IPS DF 4.7 (cell line): ENCODE results near the gene PDLIM7.
"Not testable (repeated sequence)": the region's sequence is repeated elsewhere in the genome, so short reads cannot be mapped to it uniquely, and the experiment has no call there.

Source experiments
- DNase-seq: peaks from one replicate; pipeline ENCODE4 v3.0.0-alpha.2; 2013; ENCODE audit warnings: low spot score; ENCODE audit errors: extremely low read depth

The PDLIM7 gene

GRCh38 chr5:177497292-177498012, at the start of gene PDLIM7:
Gene PDLIM7, minus strand, starts transcription at chr5:177497604. Its CDS starts 1,092 bp downstream, at chr5:177496512.
- no peak for DNase-seq

- no peak for DNase-seq
Measured at GRCh38 chr5:177546258-177546741, 48.9 kb upstream of the PDLIM7 start.

GRCh38 chr5:177545487-177546257, 48.3 kb upstream of the PDLIM7 start:
- no peak for DNase-seq

GRCh38 chr5:177542816-177543465, 45.5 kb upstream of the PDLIM7 start:
- DNase-seq, result no peak

GRCh38 chr5:177540438-177540837, 43.0 kb upstream of the PDLIM7 start:
- DNase-seq, result no peak

- no peak for DNase-seq
Measured at GRCh38 chr5:177539411-177539810, 42.0 kb upstream of the PDLIM7 start.

GRCh38 chr5:177538876-177539275, 41.5 kb upstream of the PDLIM7 start:
- no peak for DNase-seq

- no peak for DNase-seq
Measured at GRCh38 chr5:177537389-177538361, 40.3 kb upstream of the PDLIM7 start.

- DNase-seq, result no peak
Measured at GRCh38 chr5:177536386-177536785, 39.0 kb upstream of the PDLIM7 start.

- no peak for DNase-seq
Measured at GRCh38 chr5:177535125-177535524, 37.7 kb upstream of the PDLIM7 start.

- DNase-seq, result not testable (repeated sequence)
Measured at GRCh38 chr5:177534433-177534832, 37.0 kb upstream of the PDLIM7 start.

GRCh38 chr5:177531209-177531940, 34.0 kb upstream of the PDLIM7 start:
- DNase-seq, result no peak

- no peak for DNase-seq
Measured at GRCh38 chr5:177530638-177531037, 33.2 kb upstream of the PDLIM7 start.

- DNase-seq, result no peak
Measured at GRCh38 chr5:177529247-177530203, 32.1 kb upstream of the PDLIM7 start.

- no peak for DNase-seq
Measured at GRCh38 chr5:177528631-177529030, 31.2 kb upstream of the PDLIM7 start.

GRCh38 chr5:177527595-177527994, 30.2 kb upstream of the PDLIM7 start:
- DNase-seq, result no peak

- DNase-seq, result no peak
Measured at GRCh38 chr5:177526791-177527190, 29.4 kb upstream of the PDLIM7 start.

GRCh38 chr5:177526191-177526590, 28.8 kb upstream of the PDLIM7 start:
- DNase-seq, result no peak
